ENCODE results near the gene EEF2KMT. TPM values are rescaled to one million over a fixed set of nuclear protein-coding genes. Genes with fewer than 3 reads are reported as not detected.
"Not testable (repeated sequence)": the region's sequence is repeated elsewhere in the genome, so short reads cannot be mapped to it uniquely, and the experiment has no call there.

The EEF2KMT gene
- total RNA-seq, 2 experiments from 2014 or later, result 7.7 to 8.4 TPM

DNA sequence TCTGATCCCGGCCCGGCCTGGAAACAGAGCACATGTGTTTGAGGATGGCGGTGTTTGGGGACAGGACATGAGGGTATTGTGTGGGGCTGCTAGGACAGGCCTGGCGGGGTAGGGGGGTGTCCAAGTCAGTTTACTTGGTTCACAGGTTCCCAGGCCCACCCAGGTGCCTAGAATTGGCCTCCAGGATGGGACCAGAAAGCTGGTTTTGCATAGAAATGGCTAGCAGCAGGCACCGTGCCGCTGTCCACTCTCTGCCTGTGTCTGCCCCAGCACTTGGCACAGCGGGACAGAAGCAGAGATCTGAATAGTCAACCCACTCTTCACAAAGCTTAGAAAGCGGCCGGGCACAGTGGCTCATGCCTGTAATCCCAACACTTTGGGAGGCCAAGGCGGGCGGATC is 11.9 kb downstream of the EEF2KMT start:
- H3K9me3 Mint-ChIP-seq, H3K4me3 Mint-ChIP-seq, POLR2A ChIA-PET, H3K4me1 Mint-ChIP-seq, DNase-seq, H3K27me3 Mint-ChIP-seq: not testable (repeated sequence)
- peaks cover 16% of the 10 kb centered on the region for H3K36me3 Mint-ChIP-seq (ENCODE audit: low read depth)
- H3K27ac Mint-ChIP-seq, result peak overlapping the region; percentile 10
- CTCF ChIA-PET, result interaction anchor here (2.3 kb wide), 1 partner anchor 29 kb away, joined by 4 read pairs; no protein-coding TSS in a partner anchor

DNA sequence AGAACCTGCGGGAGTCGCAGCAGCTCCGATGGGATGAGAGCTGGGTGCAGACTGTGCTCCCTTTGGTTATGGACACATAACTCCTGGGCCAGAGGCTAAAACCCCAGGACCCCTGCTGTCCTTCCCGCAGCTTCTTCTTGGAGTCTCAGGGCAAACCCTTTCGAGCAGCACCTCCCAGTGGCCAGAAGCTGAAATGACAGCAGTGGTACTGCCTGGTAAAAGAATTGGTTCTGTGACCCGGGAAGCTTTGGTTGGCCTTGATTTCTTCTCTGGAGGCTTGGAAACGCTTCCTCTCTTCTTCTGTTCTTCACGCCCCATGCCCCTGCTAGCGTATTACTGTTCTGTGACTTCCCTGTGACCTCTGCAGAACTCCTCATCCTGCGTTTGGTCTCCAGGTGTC is 12.8 kb downstream of the EEF2KMT start:
- peak; percentile 67 for DNase-seq
- H3K4me3 Mint-ChIP-seq, POLR2A ChIA-PET, H3K9me3 Mint-ChIP-seq, H3K27me3 Mint-ChIP-seq, H3K4me1 Mint-ChIP-seq, H3K27ac Mint-ChIP-seq: not testable (repeated sequence)
- CTCF ChIA-PET, result interaction anchor here (0.7 to 3.0 kb wide), 7 partner anchors 10 to 173 kb away, joined by 3 to 18 read pairs (median 3); partner anchors contain the start of gene ALG1
- peaks cover 16% of the 10 kb centered on the region for H3K36me3 Mint-ChIP-seq (ENCODE audit: low read depth)

DNA sequence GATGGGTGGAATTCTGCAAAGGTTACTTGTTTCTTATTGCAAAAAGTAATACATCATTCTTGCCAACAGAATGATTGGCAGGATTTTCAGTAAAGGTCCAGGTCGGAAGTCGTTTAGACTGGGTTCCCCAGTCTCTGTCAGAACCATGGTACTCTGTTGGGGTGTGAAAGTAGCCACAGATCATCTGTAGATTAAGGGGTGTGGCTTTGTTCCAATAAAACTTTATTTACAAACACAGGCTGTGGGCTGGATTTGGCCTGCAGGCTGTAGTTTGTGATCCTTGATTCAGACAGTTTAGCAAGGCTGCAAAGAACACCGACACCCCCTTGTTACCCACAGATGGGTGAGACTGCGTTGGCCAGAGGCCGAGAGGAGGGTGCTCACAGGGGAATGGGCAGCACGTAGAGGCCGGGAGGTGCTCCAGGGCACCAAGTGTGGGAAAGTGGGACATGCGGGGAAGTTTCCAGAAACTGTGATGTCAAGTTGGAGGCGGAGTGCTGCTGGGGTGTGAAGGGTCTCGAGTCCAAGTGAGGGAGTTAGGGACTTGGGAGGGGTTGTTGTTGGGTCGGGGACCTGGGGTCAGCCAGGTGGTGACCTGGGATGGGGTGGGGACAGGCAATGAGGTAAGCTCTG is 13.4 kb downstream of the EEF2KMT start:
- DNase-seq, H3K27me3 Mint-ChIP-seq, H3K27ac Mint-ChIP-seq, H3K9me3 Mint-ChIP-seq, H3K4me3 Mint-ChIP-seq, POLR2A ChIA-PET, H3K4me1 Mint-ChIP-seq: not testable (repeated sequence)
- CTCF ChIA-PET, result interaction anchor here (0.7 to 3.0 kb wide), 6 partner anchors 9 to 129 kb away, joined by 3 to 18 read pairs (median 3); partner anchors contain the start of gene ALG1
- H3K36me3 Mint-ChIP-seq (ENCODE audit: low read depth), result peaks cover 18% of the 10 kb centered on the region

DNA sequence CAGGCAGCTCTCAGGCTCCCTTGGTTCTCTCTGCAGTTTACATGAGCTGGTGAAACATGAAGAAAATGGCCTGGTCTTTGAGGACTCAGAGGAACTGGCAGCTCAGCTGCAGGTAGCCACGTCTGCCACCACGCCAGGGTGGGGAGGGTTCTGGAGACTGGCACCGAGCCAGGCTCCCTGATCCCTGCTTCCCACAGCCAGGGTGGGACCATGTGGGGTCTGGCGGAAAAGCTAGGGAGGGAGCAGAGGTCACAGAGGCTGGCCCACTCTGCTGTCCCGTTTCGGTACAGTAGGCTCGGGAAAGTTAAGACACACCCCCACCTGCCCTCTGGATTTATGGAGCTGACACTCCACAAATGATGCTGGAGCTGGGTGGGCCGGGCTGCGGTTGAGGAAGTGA is 13.9 kb downstream of the EEF2KMT start:
- H3K4me1 Mint-ChIP-seq, POLR2A ChIA-PET, H3K27me3 Mint-ChIP-seq, H3K4me3 Mint-ChIP-seq, H3K27ac Mint-ChIP-seq, H3K9me3 Mint-ChIP-seq, DNase-seq: not testable (repeated sequence)
- peaks cover 18% of the 10 kb centered on the region for H3K36me3 Mint-ChIP-seq (ENCODE audit: low read depth)
- CTCF ChIA-PET, result interaction anchor here (0.8 to 3.0 kb wide), 4 partner anchors 9 to 51 kb away, joined by 3 to 18 read pairs (median 8); partner anchors contain the start of gene ALG1

DNA sequence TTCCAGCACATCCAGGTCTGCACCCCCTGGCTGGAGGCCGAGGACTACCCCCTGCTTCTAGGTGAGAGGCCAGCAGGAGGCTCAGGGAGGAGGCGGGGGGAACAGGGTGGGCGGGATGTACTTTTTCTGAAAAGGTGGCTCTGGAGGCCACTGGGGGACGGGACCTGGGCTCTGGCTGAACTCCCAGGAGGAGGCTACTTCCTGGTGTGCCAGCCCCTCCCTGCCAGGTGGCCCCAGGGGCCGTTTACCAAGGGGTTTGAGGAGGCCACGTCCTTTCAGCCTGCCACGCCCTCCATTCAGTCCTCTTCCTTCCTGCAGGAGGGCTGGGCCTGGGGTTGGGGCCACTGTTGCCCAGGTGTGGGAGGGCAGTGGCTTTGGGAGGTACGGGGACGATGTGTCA is 16.6 kb downstream of the EEF2KMT start:
- H3K27ac Mint-ChIP-seq, H3K27me3 Mint-ChIP-seq, DNase-seq, H3K4me3 Mint-ChIP-seq, POLR2A ChIA-PET, H3K9me3 Mint-ChIP-seq, H3K4me1 Mint-ChIP-seq: not testable (repeated sequence)
- CTCF ChIA-PET, result interaction anchor here (0.7 kb wide), 1 partner anchor 25 kb away, joined by 3 read pairs; no protein-coding TSS in a partner anchor
- H3K36me3 Mint-ChIP-seq (ENCODE audit: low read depth), result peaks cover 20% of the 10 kb centered on the region

DNA sequence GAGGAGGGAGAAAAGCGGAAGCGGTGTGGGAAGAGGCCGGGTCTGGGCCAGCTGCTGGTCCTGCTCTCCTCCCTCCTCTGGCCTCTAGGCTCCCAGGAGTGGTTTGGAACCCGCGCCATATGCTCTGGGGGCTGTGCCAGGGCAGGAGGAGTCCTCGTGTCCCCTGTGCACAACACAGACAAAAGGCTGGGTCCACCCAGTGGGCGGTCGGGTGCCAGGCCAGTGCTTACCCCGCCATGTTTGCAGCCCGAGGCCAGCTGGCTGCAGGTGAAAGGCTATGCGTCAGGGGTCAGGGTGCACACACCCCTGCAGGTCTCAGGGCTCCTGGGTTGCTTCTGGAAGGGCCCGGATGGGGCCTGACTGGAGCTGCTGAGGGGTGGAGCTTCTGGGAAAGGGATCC is 17.1 kb downstream of the EEF2KMT start:
- H3K9me3 Mint-ChIP-seq, CTCF ChIA-PET, POLR2A ChIA-PET: not testable (repeated sequence)

DNA sequence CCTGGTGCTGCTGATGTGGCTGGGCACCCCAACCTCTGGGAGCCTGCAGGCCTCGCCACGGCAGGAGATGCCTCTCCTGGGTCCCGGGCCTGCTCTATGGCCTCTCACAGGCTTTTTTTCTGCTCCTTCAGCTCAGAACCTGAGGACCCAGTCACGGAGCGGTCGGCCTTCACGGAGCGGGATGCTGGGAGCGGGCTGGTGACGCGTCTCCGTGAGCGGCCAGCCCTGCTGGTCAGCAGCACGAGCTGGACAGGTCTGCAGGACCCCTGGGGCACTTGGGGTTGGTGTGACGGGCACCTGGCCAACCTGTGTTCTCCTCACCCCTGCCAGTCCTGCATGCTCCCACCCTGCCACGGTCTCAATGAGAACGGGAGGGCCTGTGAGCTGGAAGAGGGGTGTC is 19.0 kb downstream of the EEF2KMT start:
- Mint-ChIP-seq H3K4me3 (no peak overlapping the region), H3K27ac (no peak overlapping the region), H3K27me3 (no peaks in the 10 kb centered on the region), H3K9me3 (no peaks in the 10 kb centered on the region), H3K36me3 (ENCODE audit: low read depth) (peaks cover 18% of the 10 kb centered on the region), H3K4me1 (peaks cover 8% of the 10 kb centered on the region)
- DNase-seq, result no peak
- CTCF ChIA-PET, result no interaction called here
- POLR2A ChIA-PET, result no interaction called here

More for the DNA sequence above, 17.1 kb downstream of the EEF2KMT start:
- H3K27ac Mint-ChIP-seq, H3K4me3 Mint-ChIP-seq, DNase-seq, H3K4me1 Mint-ChIP-seq, H3K27me3 Mint-ChIP-seq: not testable (repeated sequence)
- peaks cover 23% of the 10 kb centered on the region for H3K36me3 Mint-ChIP-seq (ENCODE audit: low read depth)

DNA sequence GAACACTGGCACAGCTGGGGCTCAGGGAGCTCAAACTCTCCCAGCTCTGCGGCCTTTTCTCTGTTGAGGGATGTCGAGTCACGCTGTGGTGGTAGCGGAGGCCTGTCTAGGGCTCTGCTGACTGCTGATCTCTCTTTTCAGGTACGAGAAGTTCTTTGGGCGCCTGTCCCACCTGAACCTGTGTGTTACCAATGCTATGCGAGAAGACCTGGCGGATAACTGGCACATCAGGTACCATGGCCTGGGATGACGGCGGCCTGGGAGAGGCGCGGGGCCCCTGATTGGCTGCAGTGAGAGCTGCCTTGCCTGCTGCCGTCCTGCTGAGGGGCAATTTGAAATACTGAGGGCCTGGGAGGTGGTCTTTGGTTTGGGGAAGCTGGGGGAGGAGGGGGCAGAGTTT is 20.3 kb downstream of the EEF2KMT start:
- H3K9me3 Mint-ChIP-seq, result no peaks in the 10 kb centered on the region
- CTCF ChIA-PET, result interaction anchor here (1.3 kb wide), 1 partner anchor 15 kb away, joined by 3 read pairs; no protein-coding TSS in a partner anchor
- peaks cover 20% of the 10 kb centered on the region for H3K4me1 Mint-ChIP-seq
- DNase-seq, result no peak
- H3K27me3 Mint-ChIP-seq, result no peaks in the 10 kb centered on the region
- H3K4me3 Mint-ChIP-seq, result no peak overlapping the region
- POLR2A ChIA-PET, result no interaction called here
- H3K27ac Mint-ChIP-seq, result no peak overlapping the region
- H3K36me3 Mint-ChIP-seq (ENCODE audit: low read depth), result peaks cover 15% of the 10 kb centered on the region

DNA sequence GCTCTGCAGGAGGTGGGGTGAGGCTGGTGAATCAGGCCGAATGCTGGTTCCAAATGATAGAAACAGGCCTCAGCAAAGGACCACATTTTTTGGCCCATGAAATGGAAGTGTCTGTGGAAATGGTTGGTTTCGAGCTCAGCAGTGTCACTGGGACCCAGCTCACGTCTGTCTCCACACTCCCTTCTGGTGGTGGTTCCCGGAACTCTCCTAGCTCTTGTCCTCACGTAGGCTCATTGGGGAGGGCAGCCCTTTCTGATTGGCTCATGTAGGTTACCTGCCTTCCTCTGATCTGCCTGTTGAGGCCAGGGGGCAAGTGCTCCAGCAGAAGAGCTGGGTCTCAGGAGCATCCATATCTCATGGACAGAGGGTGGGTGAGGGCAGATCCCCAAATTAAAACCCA is 22.0 kb downstream of the EEF2KMT start:
- ChIA-PET CTCF (interaction anchor here (3.5 kb wide), 1 partner anchor 8 kb away, joined by 18 read pairs; no protein-coding TSS in a partner anchor), POLR2A (interaction anchor here (1.1 to 1.7 kb wide), 2 partner anchors 42 to 604 kb away, joined by 3 to 6 read pairs; partner anchors contain the start of gene NAGPA)
- Mint-ChIP-seq H3K4me1 (peaks cover 32% of the 10 kb centered on the region), H3K4me3 (no peak overlapping the region), H3K27ac (no peak overlapping the region), H3K27me3 (no peaks in the 10 kb centered on the region), H3K9me3 (no peaks in the 10 kb centered on the region), H3K36me3 (ENCODE audit: low read depth) (peaks cover 15% of the 10 kb centered on the region)
- DNase-seq, result no peak

DNA sequence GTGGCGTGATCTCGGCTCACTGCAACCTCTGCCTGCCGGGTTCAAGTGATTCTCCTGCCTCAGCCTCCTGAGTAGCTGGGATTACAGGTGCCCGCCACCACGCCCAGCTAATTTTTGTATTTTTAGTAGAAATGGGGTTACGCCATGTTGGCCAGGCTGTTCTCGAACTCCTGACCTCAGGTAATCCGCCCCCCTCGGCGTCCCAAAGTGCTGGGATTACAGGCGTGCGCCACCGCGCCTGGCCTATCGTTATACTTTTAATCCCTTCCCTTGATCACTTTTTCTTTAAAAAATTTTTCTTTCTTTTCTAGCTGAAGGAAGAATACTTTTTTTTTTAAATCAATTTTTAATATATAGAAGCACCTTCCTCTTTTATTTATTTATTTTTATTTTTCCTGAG is 23.8 kb downstream of the EEF2KMT start:
- ChIA-PET POLR2A (interaction anchor here (0.6 kb wide), 1 partner anchor 19 kb away, joined by 4 read pairs; no protein-coding TSS in a partner anchor), CTCF (interaction anchor here (1.2 to 3.5 kb wide), 2 partner anchors 10 to 60 kb away, joined by 7 to 18 read pairs; no protein-coding TSS in a partner anchor)
- not testable (repeated sequence) for DNase-seq, H3K27me3 Mint-ChIP-seq, H3K4me3 Mint-ChIP-seq, H3K9me3 Mint-ChIP-seq, H3K27ac Mint-ChIP-seq
- Mint-ChIP-seq H3K36me3 (ENCODE audit: low read depth) (peaks cover 13% of the 10 kb centered on the region), H3K4me1 (peaks cover 34% of the 10 kb centered on the region)

DNA sequence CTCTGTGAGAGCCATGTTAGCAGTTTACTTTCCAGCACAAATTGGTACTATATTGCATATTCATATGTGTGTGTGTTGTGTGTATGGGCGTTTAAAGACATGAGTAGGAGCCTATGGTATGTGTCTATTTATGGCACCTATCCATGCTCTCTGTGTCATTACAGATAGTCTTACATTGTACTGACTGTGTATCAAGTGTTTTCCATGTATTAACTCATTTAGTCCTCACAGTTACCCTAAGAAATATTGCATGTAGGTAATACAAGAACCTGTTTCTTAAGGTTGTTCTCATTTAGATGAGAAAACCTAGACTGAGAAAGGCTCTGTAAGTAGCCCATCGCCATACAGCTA is 24.3 kb downstream of the EEF2KMT start:
- ChIA-PET CTCF (interaction anchor here (3.5 kb wide), 1 partner anchor 11 kb away, joined by 18 read pairs; no protein-coding TSS in a partner anchor), POLR2A (interaction anchor here (0.6 to 1.4 kb wide), 2 partner anchors 13 to 19 kb away, joined by 3 to 4 read pairs; no protein-coding TSS in a partner anchor)
- no peak for DNase-seq
- Mint-ChIP-seq H3K27me3 (no peaks in the 10 kb centered on the region), H3K36me3 (ENCODE audit: low read depth) (peaks cover 13% of the 10 kb centered on the region), H3K4me1 (peaks cover 34% of the 10 kb centered on the region), H3K4me3 (peak overlapping the region; percentile 91), H3K27ac (peak overlapping the region; percentile 22), H3K9me3 (no peaks in the 10 kb centered on the region)

DNA sequence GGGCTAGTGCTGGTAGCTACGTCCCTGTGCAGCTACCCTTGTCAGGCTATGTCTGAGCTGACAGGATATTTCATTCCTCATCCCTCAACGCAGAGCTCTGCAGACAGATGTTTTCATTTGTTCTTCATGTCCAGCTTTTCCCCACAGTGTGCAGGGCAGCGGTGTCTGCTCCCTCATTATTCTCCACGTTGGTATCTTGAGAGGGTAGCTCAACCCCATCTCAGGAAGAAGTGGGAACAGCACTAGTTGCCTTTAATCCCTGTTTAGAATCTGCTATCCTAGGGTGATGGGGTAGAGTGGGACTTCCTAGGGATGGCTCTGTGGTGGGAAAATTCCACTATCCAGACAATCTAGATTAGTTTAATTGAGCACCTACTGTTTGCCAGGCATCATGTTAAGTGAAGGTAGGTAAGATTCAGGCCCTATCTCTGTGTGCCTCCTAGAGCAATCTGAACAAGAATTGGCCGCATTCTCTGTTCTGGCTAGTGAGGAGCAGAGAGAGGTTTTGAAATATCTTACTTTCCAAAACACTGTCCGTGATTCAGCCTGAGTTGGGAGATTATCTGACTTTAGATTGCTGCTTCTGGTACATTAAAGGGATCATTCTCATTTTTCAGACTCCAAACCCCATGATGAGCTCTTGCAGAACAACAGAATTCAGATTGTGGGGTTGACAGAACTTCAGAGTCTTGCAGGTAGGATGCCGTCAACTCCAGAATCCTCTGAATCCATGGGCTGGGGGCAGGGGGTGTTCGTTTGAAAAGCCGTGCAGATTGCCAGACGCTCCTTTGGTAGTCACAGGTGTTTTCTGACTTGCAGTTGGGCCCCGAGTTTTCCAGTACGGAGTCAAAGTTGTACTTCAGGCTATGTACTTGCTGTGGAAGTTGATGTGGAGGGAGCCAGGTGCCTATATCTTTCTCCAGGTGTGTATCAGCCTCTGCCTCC is 25.0 kb downstream of the EEF2KMT start:
- ChIA-PET POLR2A (interaction anchor here (1.1 to 3.0 kb wide), 5 partner anchors 14 to 39 kb away, joined by 3 to 23 read pairs (median 6); partner anchors contain the start of gene NAGPA), CTCF (interaction anchor here (1.2 to 1.9 kb wide), 3 partner anchors 12 to 16 kb away, joined by 4 to 14 read pairs (median 5); no protein-coding TSS in a partner anchor)
- peak overlapping the region; percentile 94 for H3K27ac Mint-ChIP-seq
- no peaks in the 10 kb centered on the region for H3K27me3 Mint-ChIP-seq
- no peaks in the 10 kb centered on the region for H3K9me3 Mint-ChIP-seq
- peaks cover 13% of the 10 kb centered on the region for H3K36me3 Mint-ChIP-seq (ENCODE audit: low read depth)
- DNase-seq, result no peak
- peak overlapping the region; percentile 91 for H3K4me3 Mint-ChIP-seq
- peaks cover 34% of the 10 kb centered on the region for H3K4me1 Mint-ChIP-seq

Measured in activated CD4-positive, alpha-beta memory T cell treated with anti-CD3 and anti-CD28 coated beads, Interleukin-2, amount 10 ng/mL, durations not matched to agents 7 days and 5 days (primary cell).